Gastrocnemius medialis (tissue), 4 donors: ENCODE results near the gene CSTB. TPM values are rescaled to one million over a fixed set of nuclear protein-coding genes. Genes with fewer than 3 reads are reported as not detected.

Experiments
- ATAC-seq, 2 donors: fragments of 150-250 bp; one replicate each; pipeline ENCODE4 v1.9.1; 2016
- DNase-seq, 2 donors: peaks; one replicate each; pipeline ENCODE4 v3.0.0-alpha.2; 2019
- H3K27ac ChIP-seq, 4 donors: fragments of 200-600 bp; sonication (generic); 1 replicate in 1 of 4; 2 replicates in 3 of 4; pipeline ENCODE4 v1.5.1; 2016 to 2018; ENCODE audit warnings: mild to moderate bottlenecking in 2 of 4, moderate library complexity in 1 of 4
- H3K27me3 ChIP-seq, 3 donors: fragments of 200-600 bp; sonication (generic) in 2 of 3; 1 replicate in 1 of 3; 2 replicates in 2 of 3; pipeline versions ENCODE4 v1.5.1 to v1.6.0; 2016 to 2019; ENCODE audit warnings: mild to moderate bottlenecking in 1 of 3, moderate library complexity in 1 of 3
- H3K36me3 ChIP-seq, 2 donors: fragments of 200-600 bp; sonication (generic) in 1 of 2; one replicate each; pipeline ENCODE4 v1.5.1; 2017 to 2018
- H3K4me1 ChIP-seq, 2 donors: fragments of 200-600 bp; sonication (generic) in 1 of 2; one replicate each; pipeline ENCODE4 v1.5.1; 2016 to 2017; ENCODE audit warnings: mild to moderate bottlenecking in 2 of 2
- H3K4me3 ChIP-seq, 4 donors: fragments of 200-600 bp; sonication (generic) in 3 of 4; 1 replicate in 1 of 4; 2 replicates in 3 of 4; pipeline ENCODE4 v1.5.1; 2016 to 2019; ENCODE audit warnings: mild to moderate bottlenecking in 2 of 4
- H3K9me3 ChIP-seq, 3 donors: fragments of 200-600 bp; sonication (generic) in 2 of 3; 1 replicate in 1 of 3; 2 replicates in 2 of 3; pipeline ENCODE4 v1.5.1; 2016 to 2019
- POLR2A ChIP-seq, 2 donors: fragments of 450-650 bp; IDR thresholded peaks; one replicate each; pipeline ENCODE4 v1.6.1; 2017; ENCODE audit warnings: antibody characterized with exemption in 2 of 2, mild to moderate bottlenecking in 2 of 2, moderate library complexity in 2 of 2
- in situ Hi-C, 4 donors: fragments of 200-750 bp; cut with MboI; loops; one replicate each; pipeline versions ENCODE4 v1.15.0 to v1.8.0; 2017; ENCODE audit warnings: low sequenced_read_pairs in 4 of 4
- intact Hi-C: fragments of 100-400 bp; cut with DNase I; formaldehyde crosslinking; loops from one replicate; pipeline ENCODE4 v1.15.1; 2023; ENCODE audit warnings: low total_unique reads
- total RNA-seq, 4 donors: library from RNA; depleted of rRNA; stranded (reverse); fragments of >200 nt; gene quantifications; one replicate each; pipeline versions ENCODE4 v1.1.0 to v1.2.3, GENCODE V29; 2016
- TF ChIP-seq, protein P1 (sequence below), 5 experiments: fragments of 450-650 bp in 3 of 5; fragments of 200-600 bp in 2 of 5; sonication (generic) in 2 of 5; IDR thresholded peaks in 4 of 5; conservative IDR thresholded peaks in 1 of 5; 1 replicate in 4 of 5; 2 replicates in 1 of 5; pipeline ENCODE4 v1.5.1; 2016 to 2019; ENCODE audit warnings: antibody characterized with exemption in 5 of 5, mild to moderate bottlenecking in 3 of 5, moderate library complexity in 3 of 5

The CSTB gene
- total RNA-seq, 4 donors from 2014 or later: 1.3 to 5.9 (median 5.2) TPM

DNA sequence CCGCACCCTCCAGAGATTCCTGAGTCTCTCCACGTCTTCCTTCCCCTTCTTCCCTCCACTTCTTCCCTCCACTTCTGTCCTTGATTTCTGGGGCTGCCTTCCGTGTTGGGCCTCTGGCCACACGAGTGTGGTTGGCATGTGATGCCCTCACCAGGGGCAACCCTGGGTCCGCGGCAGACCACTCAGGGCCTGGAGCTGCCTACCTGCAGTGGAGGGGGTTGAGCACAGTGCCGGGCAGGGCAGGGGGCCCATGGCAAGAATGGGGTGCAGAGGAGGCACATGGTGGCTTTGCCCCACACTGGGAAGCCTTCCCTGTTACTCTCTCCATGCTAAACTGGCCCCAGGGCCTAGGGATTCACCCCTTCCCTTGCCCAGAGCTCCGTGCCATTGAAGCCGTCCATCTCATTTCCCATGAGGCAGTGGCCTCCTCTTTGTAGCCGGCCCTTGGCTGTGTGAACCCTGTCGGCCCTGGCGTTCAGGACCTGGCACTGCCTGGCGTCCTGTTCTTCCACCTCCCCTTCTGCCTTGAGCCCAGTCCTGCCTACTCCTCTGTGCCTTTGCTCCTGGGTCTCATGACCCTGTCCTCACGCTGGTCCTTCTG lies 26.7 kb upstream of the CSTB start:
- Histone ChIP-seq H3K27ac (no peak overlapping the region), H3K9me3 (no peaks in the 10 kb centered on the region), H3K4me3 (no peak overlapping the region), H3K36me3 (peaks cover 0 to 57% of the 10 kb centered on the region in 2 donors), H3K4me1 (no peaks in the 10 kb centered on the region), H3K27me3 (no peaks in the 10 kb centered on the region)
- intact Hi-C loops: no loop called here
- no peak for ATAC-seq
- TF ChIP-seq, protein P1, sequence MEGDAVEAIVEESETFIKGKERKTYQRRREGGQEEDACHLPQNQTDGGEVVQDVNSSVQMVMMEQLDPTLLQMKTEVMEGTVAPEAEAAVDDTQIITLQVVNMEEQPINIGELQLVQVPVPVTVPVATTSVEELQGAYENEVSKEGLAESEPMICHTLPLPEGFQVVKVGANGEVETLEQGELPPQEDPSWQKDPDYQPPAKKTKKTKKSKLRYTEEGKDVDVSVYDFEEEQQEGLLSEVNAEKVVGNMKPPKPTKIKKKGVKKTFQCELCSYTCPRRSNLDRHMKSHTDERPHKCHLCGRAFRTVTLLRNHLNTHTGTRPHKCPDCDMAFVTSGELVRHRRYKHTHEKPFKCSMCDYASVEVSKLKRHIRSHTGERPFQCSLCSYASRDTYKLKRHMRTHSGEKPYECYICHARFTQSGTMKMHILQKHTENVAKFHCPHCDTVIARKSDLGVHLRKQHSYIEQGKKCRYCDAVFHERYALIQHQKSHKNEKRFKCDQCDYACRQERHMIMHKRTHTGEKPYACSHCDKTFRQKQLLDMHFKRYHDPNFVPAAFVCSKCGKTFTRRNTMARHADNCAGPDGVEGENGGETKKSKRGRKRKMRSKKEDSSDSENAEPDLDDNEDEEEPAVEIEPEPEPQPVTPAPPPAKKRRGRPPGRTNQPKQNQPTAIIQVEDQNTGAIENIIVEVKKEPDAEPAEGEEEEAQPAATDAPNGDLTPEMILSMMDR (IDR thresholded peaks at IDR 0.05 in 4 of 5, conservative IDR thresholded peaks at IDR 0.05 in 1 of 5): no peak
- TF ChIP-seq POLR2A (IDR thresholded peaks at IDR 0.05): no peak
- in situ Hi-C loops: loop anchor here in 2 of 4 donors (10.0 to 25.0 kb wide), 2 partner anchors 91 to 102 kb away; partner anchors contain the start of gene PDXK (in 1 of the 2)
- DNase-seq: no peak

DNA sequence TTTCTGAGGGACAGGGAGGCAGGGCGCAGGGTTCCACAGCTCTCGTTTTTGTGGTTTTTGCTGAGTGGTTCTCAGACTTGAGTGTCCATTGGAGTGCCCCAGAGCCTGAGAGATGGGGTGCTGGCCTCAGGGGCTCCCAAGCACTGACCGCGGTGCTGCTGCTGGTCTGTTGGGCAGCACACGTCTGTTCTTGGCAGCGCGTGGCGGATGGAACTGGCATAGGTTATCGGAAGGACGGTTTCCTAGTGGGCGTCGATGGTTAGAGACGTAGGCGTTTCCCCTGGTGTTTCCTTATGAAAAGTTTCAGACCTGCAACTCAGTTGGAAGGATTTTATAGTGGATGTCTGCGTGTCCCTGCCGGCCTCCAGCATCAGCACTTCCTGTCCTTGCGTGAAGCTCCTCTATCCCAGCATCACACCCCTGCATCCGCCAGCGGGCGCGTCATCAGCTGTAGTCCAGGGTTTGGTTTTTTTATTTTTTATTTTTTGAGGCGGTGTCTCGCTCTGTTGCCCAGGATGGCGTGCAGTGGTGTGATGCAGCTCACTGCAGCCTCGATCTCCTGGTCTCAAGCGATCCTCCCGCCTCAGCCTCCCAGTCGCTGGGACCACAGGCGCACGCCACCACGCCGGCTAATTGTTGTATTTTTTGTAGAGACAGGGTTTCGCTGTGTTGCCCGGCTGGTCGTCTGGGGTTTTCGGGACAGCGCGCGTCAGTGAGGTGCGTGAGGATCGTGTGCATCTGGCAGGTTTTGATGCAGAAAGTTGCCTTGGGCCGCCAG lies 25.1 kb upstream of the CSTB start:
- DNase-seq (no peak), ATAC-seq (no peak)
- no peak for TF ChIP-seq POLR2A (IDR thresholded peaks at IDR 0.05)
- TF ChIP-seq, protein P1 (IDR thresholded peaks at IDR 0.05 in 4 of 5, conservative IDR thresholded peaks at IDR 0.05 in 1 of 5): no peak
- Histone ChIP-seq H3K9me3 (no peaks in the 10 kb centered on the region), H3K4me1 (no peaks in the 10 kb centered on the region), H3K36me3 (peaks cover 0 to 74% of the 10 kb centered on the region in 2 donors), H3K27ac (no peak overlapping the region), H3K4me3 (no peak overlapping the region), H3K27me3 (no peaks in the 10 kb centered on the region)
- intact Hi-C loops: no loop called here
- in situ Hi-C loops: loop anchor here in 2 of 4 donors (10.0 to 25.0 kb wide), 2 partner anchors 89 to 104 kb away; partner anchors contain the start of gene PDXK (in 1 of the 2)

DNA sequence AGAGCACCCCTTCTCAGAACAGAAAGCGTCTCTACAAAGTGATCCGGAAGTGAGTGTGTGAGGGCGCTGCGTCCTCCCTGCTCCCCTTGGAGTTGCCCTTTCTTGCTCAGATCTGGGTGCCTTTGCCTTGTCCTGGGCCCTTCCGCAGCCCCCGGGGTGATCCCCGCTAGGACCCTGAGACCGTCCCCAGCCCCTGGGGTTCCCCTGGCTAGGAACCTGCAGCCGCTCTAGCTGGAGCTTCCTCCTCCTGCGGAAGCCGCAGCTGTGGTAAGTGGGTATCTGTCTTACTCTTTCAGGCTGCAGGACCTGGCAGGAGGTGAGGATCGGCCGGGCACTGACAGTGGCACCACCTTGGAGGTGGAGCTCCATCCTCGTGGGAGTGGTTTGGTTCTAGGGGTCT lies 24.5 kb upstream of the CSTB start:
- Histone ChIP-seq H3K4me1 (no peaks in the 10 kb centered on the region), H3K27ac (no peak overlapping the region), H3K9me3 (no peaks in the 10 kb centered on the region), H3K36me3 (peaks cover 0 to 80% of the 10 kb centered on the region in 2 donors), H3K27me3 (no peaks in the 10 kb centered on the region), H3K4me3 (no peak overlapping the region)
- no peak for TF ChIP-seq POLR2A (IDR thresholded peaks at IDR 0.05)
- TF ChIP-seq, protein P1 (IDR thresholded peaks at IDR 0.05 in 4 of 5, conservative IDR thresholded peaks at IDR 0.05 in 1 of 5): no peak
- DNase-seq: no peak
- intact Hi-C loops (no loop called here), in situ Hi-C loops (loop anchor here in 2 of 4 donors (10.0 to 25.0 kb wide), 2 partner anchors 88 to 104 kb away; partner anchors contain the start of gene PDXK (in 1 of the 2))
- no peak for ATAC-seq

DNA sequence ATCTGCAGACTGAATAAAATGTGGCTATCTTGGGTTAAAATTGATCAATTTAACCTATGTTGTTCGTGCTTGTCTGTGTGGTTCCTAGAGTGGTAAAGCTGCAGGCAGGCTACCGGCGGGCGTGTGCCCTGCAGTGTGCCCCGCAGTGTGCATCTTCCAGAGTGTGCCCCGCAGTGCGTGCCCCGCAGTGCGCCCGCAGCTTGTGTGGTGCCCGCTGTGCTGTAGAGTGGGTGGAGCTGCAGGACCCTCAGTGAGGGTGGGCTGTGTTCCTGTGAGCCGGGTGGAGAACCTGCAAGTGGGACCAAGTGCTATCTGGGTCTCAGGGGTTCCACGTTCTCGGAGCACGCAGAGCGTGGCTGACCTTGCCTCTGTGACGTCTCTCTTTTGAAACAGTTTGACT lies 24.0 kb upstream of the CSTB start:
- Histone ChIP-seq H3K36me3 (peaks cover 0 to 84% of the 10 kb centered on the region in 2 donors), H3K27ac (no peak overlapping the region), H3K9me3 (no peaks in the 10 kb centered on the region), H3K4me1 (no peaks in the 10 kb centered on the region), H3K27me3 (no peaks in the 10 kb centered on the region), H3K4me3 (no peak overlapping the region)
- TF ChIP-seq, protein P1 (IDR thresholded peaks at IDR 0.05 in 4 of 5, conservative IDR thresholded peaks at IDR 0.05 in 1 of 5): no peak
- no peak for TF ChIP-seq POLR2A (IDR thresholded peaks at IDR 0.05)
- ATAC-seq (no peak), DNase-seq (no peak)
- in situ Hi-C loops (loop anchor here in 2 of 4 donors (10.0 to 25.0 kb wide), 2 partner anchors 88 to 105 kb away; partner anchors contain the start of gene PDXK (in 1 of the 2)), intact Hi-C loops (no loop called here)
